Mammary epithelial cell (primary cell): ENCODE data around the gene CLK4.

ENCODE experiments used
- CTCF ChIP-seq, 2 donors: IDR thresholded peaks in 1 of 2; conservative IDR thresholded peaks in 1 of 2; 2 replicates each; pipeline ENCODE4 v1.5.1; 2011 to 2012; ENCODE audit warnings: inconsistent platforms in 2 of 2, low read length in 2 of 2, mild to moderate bottlenecking in 2 of 2, control low read depth in 1 of 2, low read depth in 1 of 2; ENCODE audit not compliant: insufficient read depth in 1 of 2; ENCODE audit errors: extremely low read depth in 1 of 2
- EZH2 ChIP-seq: IDR thresholded peaks from 2 replicates; pipeline ENCODE4 v1.6.1; 2012; ENCODE audit warnings: low read length, inconsistent platforms, borderline replicate concordance

DNA sequence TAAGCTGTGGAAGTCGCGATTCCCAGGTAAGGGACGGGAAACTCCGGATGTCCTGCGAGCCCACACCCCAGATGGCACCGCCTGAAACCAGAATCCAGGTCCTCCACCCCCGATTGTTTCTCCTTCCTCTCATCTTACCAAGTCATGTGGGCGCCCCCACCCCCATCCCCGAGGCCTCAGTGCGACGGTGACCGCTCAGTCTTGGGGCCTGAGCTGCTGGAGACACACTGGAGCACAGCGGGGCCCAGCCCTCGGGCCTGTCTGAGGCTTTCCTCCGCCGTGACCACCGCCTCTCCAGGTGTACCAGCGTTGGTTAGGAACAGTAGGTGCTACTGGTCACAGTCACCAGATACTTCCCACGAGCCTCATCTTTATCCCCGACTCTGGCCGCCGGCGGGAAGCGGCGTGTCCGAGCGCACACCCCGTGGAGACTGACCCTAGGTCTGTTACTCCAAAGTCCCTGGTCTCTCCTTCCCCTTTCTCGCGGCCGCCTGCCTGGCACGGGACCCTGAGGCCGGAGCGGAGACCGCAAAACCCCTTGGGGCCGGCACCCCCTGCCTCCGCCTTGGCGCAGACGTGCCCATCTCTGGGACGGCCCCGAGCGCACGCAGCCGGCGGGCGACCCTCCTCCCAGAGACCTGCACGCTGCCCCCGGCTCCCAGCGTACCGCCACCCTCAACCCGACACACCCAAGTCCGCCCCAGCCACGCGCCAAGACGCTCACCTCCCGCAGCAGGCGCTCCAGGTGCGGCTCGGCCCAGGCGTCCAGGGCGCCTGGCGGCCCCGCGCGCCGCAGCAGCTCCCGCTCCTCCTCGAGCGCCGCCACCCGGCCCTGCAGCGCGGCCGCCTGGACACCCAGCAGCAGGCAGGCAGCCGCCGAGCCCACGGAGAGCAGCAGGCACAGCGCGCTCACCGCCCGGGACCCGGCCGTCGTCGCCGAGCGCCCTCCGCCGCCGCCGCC is 37.4 kb downstream of the CLK4 start:
- TF ChIP-seq CTCF (conservative IDR thresholded peaks at IDR 0.05 in 1 of 2, IDR thresholded peaks at IDR 0.05 in 1 of 2; ENCODE audit: extremely low read depth in 1 of 2, insufficient read depth in 1 of 2, low read depth in 1 of 2, low read length in 2 of 2) (peak in 1 of 2 donors; percentile 1), EZH2 (no peak)
